Measurements from ENCODE around the gene ALG9. TPM values are rescaled to one million over a fixed set of nuclear protein-coding genes. Genes with fewer than 3 reads are reported as not detected.

The ALG9 gene
- polyA plus RNA-seq, 1 donor (not counting 4 experiments of a cell fraction or from before 2014, with no cell fraction given): 27.2 TPM

DNA sequence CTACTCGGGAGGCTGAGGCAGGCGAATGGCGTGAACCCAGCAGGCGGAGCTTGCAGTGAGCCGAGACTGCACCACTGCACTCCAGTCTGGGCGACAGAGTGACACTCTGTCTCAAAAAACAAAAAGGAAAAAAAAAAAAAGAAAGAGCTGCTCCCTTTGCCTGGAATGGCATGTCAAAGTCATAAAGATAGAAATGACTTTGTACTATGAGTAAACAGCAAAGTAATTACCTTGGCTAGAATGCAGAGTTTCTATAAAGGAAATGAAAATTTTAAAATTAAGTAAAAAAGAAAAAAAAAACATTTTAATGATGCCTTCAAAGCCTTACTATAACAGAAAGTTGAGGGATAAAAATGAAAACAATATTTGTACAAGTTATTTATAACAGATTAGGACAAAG is 115.3 kb downstream of the ALG9 start:
- Histone ChIP-seq H3K9ac (ENCODE audit: control insufficient read depth, extremely low read depth, insufficient read depth, low read length) (no peak overlapping the region), H3K79me2 (ENCODE audit: control insufficient read depth, insufficient read depth, low read length) (no peaks in the 10 kb centered on the region), H3K36me3 (ENCODE audit: control insufficient read depth in 2 of 2, extremely low read depth in 1 of 2, insufficient read depth in 2 of 2, low read length in 2 of 2) (peaks cover 15 to 26% of the 10 kb centered on the region in 2 experiments)

DNA sequence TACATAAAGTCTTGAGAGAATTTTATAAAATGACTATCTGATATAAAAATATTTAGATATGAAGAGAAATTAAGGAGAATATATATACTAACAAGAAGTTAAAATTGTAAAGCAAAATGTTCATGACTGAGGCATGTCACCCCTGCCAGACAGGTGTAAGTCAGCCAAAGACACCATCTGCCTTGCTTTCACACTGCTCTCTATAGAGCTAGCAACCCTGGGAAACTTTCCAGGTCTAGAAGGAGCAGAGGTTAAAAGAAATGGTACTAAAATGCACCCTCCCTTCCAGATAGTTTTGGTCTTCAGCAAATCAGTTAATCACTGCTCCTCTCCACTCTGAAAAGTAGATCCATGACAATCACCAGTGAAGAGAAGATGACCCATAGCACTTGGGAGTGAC is 121.7 kb downstream of the ALG9 start:
- Histone ChIP-seq H3K9me3 (ENCODE audit: control insufficient read depth, low read depth, low read length) (no peaks in the 10 kb centered on the region), H3K36me3 (ENCODE audit: control insufficient read depth in 2 of 2, extremely low read depth in 1 of 2, insufficient read depth in 2 of 2, low read length in 2 of 2) (peaks cover 17 to 25% of the 10 kb centered on the region in 2 experiments), H2AFZ (ENCODE audit: control insufficient read depth, low read length) (no peak overlapping the region), H4K20me1 (ENCODE audit: control insufficient read depth, extremely low read depth, insufficient read depth, low read length) (no peaks in the 10 kb centered on the region), H3K27me3 (ENCODE audit: control insufficient read depth, extremely low read depth, insufficient read depth, low read length) (no peaks in the 10 kb centered on the region), H3K4me3 (ENCODE audit: control insufficient read depth in 2 of 3, extremely low read depth in 1 of 3, insufficient read depth in 2 of 3, low read depth in 1 of 3, low read length in 3 of 3) (no peak overlapping the region), H3K9me1 (ENCODE audit: control insufficient read depth, extremely low read depth, insufficient read depth, low read length) (no peaks in the 10 kb centered on the region), H3K79me2 (ENCODE audit: control insufficient read depth, insufficient read depth, low read length) (peaks cover 2% of the 10 kb centered on the region), H3K4me1 (ENCODE audit: control insufficient read depth, extremely low read depth, insufficient read depth, low read length) (peaks cover 11% of the 10 kb centered on the region), H3K27ac (ENCODE audit: control insufficient read depth, insufficient read depth, low read length) (no peak overlapping the region), H3K9ac (ENCODE audit: control insufficient read depth, extremely low read depth, insufficient read depth, low read length) (no peak overlapping the region), H3K4me2 (ENCODE audit: control insufficient read depth, extremely low read depth, insufficient read depth, low read depth, low read length) (no peak overlapping the region)
- dilution Hi-C loops (cut with MboI; ENCODE audit: extremely low pct_ligation_motif_present, low sequenced_read_pairs): no loop called here
- no peak for TF ChIP-seq EZH2 (IDR thresholded peaks at IDR 0.05; ENCODE audit: low read length)
- TF ChIP-seq, protein P1, sequence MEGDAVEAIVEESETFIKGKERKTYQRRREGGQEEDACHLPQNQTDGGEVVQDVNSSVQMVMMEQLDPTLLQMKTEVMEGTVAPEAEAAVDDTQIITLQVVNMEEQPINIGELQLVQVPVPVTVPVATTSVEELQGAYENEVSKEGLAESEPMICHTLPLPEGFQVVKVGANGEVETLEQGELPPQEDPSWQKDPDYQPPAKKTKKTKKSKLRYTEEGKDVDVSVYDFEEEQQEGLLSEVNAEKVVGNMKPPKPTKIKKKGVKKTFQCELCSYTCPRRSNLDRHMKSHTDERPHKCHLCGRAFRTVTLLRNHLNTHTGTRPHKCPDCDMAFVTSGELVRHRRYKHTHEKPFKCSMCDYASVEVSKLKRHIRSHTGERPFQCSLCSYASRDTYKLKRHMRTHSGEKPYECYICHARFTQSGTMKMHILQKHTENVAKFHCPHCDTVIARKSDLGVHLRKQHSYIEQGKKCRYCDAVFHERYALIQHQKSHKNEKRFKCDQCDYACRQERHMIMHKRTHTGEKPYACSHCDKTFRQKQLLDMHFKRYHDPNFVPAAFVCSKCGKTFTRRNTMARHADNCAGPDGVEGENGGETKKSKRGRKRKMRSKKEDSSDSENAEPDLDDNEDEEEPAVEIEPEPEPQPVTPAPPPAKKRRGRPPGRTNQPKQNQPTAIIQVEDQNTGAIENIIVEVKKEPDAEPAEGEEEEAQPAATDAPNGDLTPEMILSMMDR (optimal IDR thresholded peaks at IDR 0.05 in 1 of 3, IDR thresholded peaks at IDR 0.05 in 1 of 3, conservative IDR thresholded peaks at IDR 0.05 in 1 of 3; ENCODE audit: extremely low read depth in 1 of 3, insufficient read depth in 2 of 3, low read length in 3 of 3): no peak
- no peak for FAIRE-seq
- no peak for DNase-seq (ENCODE audit: low read depth, low spot score)

More for the DNA sequence above, 115.3 kb downstream of the ALG9 start:
- Histone ChIP-seq H3K27me3 (ENCODE audit: control insufficient read depth, extremely low read depth, insufficient read depth, low read length) (no peaks in the 10 kb centered on the region), H3K4me1 (ENCODE audit: control insufficient read depth, extremely low read depth, insufficient read depth, low read length) (no peaks in the 10 kb centered on the region), H2AFZ (ENCODE audit: control insufficient read depth, low read length) (no peak overlapping the region), H3K9me1 (ENCODE audit: control insufficient read depth, extremely low read depth, insufficient read depth, low read length) (no peaks in the 10 kb centered on the region), H4K20me1 (ENCODE audit: control insufficient read depth, extremely low read depth, insufficient read depth, low read length) (no peaks in the 10 kb centered on the region), H3K4me3 (ENCODE audit: control insufficient read depth in 2 of 3, extremely low read depth in 1 of 3, insufficient read depth in 2 of 3, low read depth in 1 of 3, low read length in 3 of 3) (no peak overlapping the region), H3K9me3 (ENCODE audit: control insufficient read depth, low read depth, low read length) (no peaks in the 10 kb centered on the region), H3K27ac (ENCODE audit: control insufficient read depth, insufficient read depth, low read length) (no peak overlapping the region), H3K4me2 (ENCODE audit: control insufficient read depth, extremely low read depth, insufficient read depth, low read depth, low read length) (no peak overlapping the region)
- TF ChIP-seq, protein P1 (optimal IDR thresholded peaks at IDR 0.05 in 1 of 3, IDR thresholded peaks at IDR 0.05 in 1 of 3, conservative IDR thresholded peaks at IDR 0.05 in 1 of 3; ENCODE audit: extremely low read depth in 1 of 3, insufficient read depth in 2 of 3, low read length in 3 of 3): no peak
- no peak for TF ChIP-seq EZH2 (IDR thresholded peaks at IDR 0.05; ENCODE audit: low read length)
- dilution Hi-C loops (cut with MboI; ENCODE audit: extremely low pct_ligation_motif_present, low sequenced_read_pairs): loop anchor here (5.0 kb wide), 1 partner anchor 51 kb away; no protein-coding TSS in a partner anchor
- no peak for DNase-seq (ENCODE audit: low read depth, low spot score)
- FAIRE-seq: no peak
